Tibial nerve (tissue), 3 donors: ENCODE data around the gene NTMT2.

ENCODE experiments used
- POLR2A ChIP-seq, 2 donors: fragments of 450-650 bp; IDR thresholded peaks; one replicate each; pipeline ENCODE4 v1.6.1; 2017; ENCODE audit warnings: antibody characterized with exemption in 2 of 2, mild to moderate bottlenecking in 2 of 2, moderate library complexity in 2 of 2
- TF ChIP-seq, protein P1 (sequence below), 5 experiments: fragments of 200-600 bp in 3 of 5; fragments of 450-650 bp in 2 of 5; sonication (generic) in 3 of 5; IDR thresholded peaks; one replicate each; pipeline ENCODE4 v1.5.1; 2016 to 2019; ENCODE audit warnings: antibody characterized with exemption in 5 of 5, mild to moderate bottlenecking in 3 of 5, moderate library complexity in 2 of 5

DNA sequence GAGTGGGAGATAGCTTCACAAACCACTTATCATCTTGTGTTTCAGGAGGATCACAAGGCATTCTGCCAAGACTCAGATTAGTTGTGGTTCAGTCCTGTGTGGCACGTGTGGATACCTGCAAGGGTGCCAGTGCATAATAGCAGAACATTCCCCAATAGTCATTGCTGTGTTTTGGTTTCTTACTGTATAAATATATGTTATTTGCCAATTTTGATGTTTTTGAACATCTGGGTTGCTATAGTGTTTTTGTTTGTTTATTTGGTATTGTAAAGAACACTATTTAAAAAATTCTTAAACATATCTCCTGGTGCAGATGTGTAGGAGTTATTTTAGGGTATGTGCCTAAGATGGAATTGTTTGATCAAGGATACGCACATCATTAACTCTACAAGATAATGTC lies 5.4 kb upstream of the NTMT2 start:
- TF ChIP-seq, protein P1, sequence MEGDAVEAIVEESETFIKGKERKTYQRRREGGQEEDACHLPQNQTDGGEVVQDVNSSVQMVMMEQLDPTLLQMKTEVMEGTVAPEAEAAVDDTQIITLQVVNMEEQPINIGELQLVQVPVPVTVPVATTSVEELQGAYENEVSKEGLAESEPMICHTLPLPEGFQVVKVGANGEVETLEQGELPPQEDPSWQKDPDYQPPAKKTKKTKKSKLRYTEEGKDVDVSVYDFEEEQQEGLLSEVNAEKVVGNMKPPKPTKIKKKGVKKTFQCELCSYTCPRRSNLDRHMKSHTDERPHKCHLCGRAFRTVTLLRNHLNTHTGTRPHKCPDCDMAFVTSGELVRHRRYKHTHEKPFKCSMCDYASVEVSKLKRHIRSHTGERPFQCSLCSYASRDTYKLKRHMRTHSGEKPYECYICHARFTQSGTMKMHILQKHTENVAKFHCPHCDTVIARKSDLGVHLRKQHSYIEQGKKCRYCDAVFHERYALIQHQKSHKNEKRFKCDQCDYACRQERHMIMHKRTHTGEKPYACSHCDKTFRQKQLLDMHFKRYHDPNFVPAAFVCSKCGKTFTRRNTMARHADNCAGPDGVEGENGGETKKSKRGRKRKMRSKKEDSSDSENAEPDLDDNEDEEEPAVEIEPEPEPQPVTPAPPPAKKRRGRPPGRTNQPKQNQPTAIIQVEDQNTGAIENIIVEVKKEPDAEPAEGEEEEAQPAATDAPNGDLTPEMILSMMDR (IDR thresholded peaks at IDR 0.05) = no peak
- TF ChIP-seq POLR2A (IDR thresholded peaks at IDR 0.05) = no peak
